Measurements from ENCODE around the gene OPRM1.
"Not testable (repeated sequence)": the region's sequence is repeated elsewhere in the genome, so short reads cannot be mapped to it uniquely, and the experiment has no call there.

The OPRM1 gene

GRCh38 chr6:154238831-154239230, 199.8 kb downstream of the OPRM1 start:
- DNase-seq (ENCODE audit: low read depth in 3 of 3), result no peak

- DNase-seq (ENCODE audit: low read depth in 3 of 3), result no peak
These were observed 200.4 kb downstream of the OPRM1 start for GRCh38 chr6:154239392-154239791.

- not testable (repeated sequence) for DNase-seq (ENCODE audit: low read depth in 3 of 3)
These were observed 202.0 kb downstream of the OPRM1 start for GRCh38 chr6:154241061-154241460.

GRCh38 chr6:154241581-154241980, 202.5 kb downstream of the OPRM1 start:
- no peak for DNase-seq (ENCODE audit: low read depth in 3 of 3)

GRCh38 chr6:154242617-154243357, 203.7 kb downstream of the OPRM1 start:
- no peak for DNase-seq (ENCODE audit: low read depth in 3 of 3)

DNA sequence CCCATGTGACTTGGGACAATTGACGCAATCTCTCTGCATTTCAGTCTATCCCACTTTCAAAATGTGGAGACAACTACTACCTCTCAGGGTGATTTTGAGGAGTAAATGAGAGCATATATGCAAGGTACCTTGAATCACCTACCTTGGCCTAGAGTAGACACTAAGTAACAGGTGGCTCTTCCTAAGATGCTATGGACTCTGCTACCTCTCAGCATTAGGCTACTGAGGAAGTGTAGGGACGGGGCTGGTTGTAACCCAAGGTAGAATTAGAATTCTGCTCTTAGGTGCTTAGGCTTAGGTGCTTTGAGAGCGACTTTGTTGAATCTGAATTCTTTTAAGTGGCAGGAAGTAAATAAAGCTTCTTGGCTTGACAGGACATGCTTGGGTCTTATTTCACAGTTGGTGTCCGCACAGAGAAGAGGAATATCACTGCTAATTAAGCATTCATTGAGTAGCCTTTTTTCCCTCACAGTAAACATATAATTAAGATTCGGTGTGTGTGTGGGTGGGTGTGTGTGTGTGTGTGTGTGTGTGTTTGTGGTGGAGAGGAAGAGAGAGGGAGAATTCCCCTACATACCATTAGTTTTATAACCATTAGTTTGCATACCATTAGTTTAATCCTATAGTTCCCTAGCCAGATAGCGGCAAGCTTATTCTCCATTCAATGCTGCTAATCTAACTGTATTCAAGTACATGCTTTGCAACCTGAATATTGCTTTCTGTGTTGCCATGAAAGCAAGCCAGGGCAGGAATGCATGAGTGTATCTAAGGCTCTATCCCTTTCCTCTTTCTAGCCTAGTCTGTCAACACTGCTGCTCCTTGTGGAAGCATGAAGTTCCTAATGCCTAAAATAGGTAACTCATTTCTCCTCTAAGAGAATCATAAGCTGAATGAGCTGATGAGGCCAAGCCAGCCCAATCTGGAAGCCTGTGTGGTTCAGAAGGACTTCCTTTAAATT, 205.0 kb downstream of the OPRM1 start:
- DNase-seq (ENCODE audit: low read depth in 3 of 3), result no peak

- no peak for DNase-seq (ENCODE audit: low read depth in 3 of 3)
These were observed 206.5 kb downstream of the OPRM1 start for GRCh38 chr6:154245506-154245905.

DNA sequence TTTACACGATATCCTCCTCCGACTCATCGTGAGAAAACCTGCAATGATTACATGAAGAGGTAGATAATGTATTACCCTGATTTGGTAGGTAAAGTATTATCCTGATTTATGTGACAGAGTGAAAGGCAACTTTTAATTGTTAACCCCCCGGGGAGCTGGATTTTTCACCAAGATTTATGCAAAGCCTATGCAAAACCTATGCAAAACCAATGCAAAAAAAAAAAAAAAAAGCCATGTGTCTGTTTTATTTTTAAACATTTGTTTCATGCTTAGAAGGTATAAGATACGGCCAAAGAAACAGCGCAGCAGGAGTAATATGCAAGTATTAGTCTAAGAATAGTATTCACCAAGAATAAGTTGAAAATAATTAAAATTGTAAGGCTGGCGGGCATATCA, 207.7 kb downstream of the OPRM1 start:
- no peak for DNase-seq (ENCODE audit: low read depth in 3 of 3)

DNA sequence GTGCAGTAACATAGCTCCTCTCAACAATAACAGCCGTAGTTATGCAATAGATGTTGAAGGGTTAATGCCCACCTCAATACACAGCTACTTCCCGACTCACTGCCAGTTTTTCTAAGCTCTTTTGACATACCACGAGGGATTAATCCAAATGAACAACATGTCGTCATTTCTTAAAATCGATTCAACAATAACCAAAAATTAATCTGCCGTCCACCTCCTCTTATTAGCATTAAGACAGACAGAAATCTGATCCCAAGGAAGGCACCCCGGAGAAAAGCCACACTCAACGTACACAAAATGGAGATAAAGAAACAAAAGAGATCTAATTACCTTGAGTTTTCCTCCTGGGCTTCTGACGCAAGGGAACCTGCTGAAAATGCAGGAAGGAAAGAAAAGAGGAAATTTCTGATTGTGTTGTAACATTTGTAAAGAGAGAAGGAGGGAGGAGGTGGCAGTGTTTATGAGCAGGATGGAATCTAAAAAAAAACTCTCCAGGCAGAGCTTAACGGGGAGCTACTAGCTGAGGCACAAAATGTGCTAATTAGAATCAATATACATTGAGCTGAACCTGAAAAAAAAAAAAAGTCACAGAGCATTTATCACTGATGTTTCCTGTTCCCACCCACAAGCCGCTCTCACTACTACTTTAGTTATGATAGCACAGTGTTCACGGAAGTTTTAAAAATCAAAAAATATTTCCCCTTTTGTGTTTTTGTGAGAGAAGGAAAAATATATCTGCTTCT, 208.2 kb downstream of the OPRM1 start:
- DNase-seq (ENCODE audit: low read depth in 3 of 3), result no peak

- no peak for DNase-seq (ENCODE audit: low read depth in 3 of 3)
These were observed 210.7 kb downstream of the OPRM1 start for GRCh38 chr6:154249499-154250298.

DNA sequence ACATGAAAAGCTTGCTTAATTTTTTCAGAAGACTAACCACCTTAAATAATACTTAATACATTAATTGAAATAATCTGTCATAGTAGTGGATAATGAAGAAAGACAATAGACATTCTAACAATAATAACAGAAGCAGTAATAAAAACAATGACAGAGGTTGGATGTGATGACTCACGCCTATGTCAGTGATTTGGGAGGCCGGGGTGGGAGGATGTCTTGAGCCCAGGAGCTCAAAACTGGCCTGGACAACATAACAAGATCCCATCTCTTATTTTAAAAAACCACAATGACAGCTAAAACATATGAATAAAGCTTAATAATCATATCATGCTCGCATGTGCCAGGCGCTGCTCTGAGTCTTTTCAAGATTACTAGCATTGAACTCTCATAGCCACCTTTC, 212.1 kb downstream of the OPRM1 start:
- no peak for DNase-seq (ENCODE audit: low read depth in 3 of 3)

- DNase-seq (ENCODE audit: low read depth in 3 of 3), result no peak
These were observed 213.6 kb downstream of the OPRM1 start for GRCh38 chr6:154252678-154253077.

DNA sequence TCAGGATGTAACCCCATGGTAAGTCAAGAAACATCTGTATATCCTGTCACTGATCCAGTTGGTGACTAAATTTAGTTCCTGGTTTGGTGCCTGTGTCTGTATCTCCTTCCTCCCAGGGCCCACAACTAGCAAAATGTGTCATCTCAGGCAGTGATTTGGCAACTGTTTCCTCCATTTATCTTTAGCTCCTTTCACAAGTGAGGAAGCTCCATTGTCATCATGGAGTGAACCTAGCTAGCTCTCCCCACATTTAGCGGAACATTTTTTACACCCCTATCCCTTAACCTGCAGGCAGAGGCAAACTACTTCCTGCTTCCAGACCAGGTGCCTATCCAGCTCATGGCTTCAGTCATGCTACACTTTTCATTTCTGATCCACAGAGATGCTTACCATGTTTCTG, 218.0 kb downstream of the OPRM1 start:
- no peak for DNase-seq (ENCODE audit: low read depth in 3 of 3)

DNA sequence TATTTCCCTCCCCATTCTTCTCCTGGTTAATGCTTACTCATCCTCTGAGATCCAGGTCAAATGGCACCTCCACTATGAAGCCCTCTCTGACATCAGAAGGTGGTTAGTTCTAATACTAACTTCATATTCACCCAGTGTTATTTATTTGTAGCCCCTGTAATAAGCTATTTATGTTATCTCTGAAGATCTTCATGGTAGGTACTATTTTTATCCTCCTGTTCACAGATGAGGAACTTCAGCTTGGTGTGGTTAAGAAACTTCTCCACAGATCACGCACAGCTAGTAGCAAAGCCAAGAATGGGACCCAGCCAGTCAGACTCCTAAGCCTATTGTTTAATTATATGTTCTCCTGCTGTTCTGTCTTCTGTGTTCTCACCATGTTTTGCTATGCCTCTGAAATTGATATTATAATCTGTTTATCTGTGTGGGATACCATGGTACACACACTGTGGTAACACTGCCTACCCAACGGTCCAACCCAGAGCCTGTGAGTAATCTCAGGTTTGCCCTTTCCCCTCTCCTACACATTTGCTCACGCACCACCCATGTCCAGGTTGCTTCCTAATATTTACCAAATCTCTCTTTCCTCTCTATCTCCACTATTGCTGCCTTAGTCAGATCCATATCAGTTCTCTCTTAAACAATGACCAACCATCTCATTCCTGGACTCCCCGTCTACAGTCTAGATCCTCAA, 219.2 kb downstream of the OPRM1 start:
- DNase-seq (ENCODE audit: low read depth in 3 of 3), result no peak

GRCh38 chr6:154261688-154262397, 222.8 kb downstream of the OPRM1 start:
- no peak for DNase-seq (ENCODE audit: low read depth in 3 of 3)

DNA sequence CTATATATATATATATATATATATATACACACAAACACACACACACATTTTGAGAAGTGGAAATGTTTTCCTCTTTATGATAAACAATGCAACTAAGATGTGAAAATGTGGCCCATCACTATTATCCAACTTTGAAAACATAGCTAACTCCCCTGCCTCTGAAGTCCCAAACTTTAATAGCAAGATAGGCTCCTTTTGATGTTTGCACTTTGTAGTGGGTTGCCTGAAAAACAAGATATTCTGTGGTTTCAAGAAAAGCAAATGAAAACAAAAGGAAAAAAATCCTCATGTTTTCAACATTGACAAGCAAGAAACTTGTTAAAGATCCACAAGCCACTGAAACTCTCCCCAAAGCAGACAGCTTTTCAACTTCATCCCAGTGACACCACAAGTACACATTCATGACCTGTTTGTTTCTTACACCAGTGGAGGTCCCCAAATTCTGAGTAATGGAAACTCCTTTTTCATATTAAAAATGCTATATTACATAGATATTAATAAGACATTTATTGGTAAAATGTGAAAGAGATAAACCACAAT, 227.6 kb downstream of the OPRM1 start:
- DNase-seq (ENCODE audit: low read depth in 3 of 3), result no peak

GRCh38 chr6:154267508-154268106, 228.6 kb downstream of the OPRM1 start:
- DNase-seq (ENCODE audit: low read depth in 3 of 3), result no peak

DNA sequence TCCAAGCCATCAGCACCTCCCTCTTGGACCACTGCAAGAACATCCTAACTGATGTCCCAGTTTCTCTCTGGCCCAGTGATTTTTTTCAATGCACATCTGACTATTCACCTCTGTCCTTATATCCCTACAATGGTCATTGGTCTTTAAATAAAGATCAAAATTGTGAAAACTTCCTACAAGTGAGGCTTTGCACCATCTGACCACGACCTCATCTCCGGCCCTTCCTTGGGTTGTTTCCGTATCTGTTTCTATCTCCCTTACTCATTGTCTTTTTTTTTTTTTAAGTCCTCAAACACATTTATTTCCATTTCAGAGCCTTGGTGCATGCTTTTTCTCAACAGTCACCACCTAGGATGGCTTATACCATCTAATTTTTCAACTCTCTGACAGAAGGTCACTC, 229.4 kb downstream of the OPRM1 start:
- DNase-seq (ENCODE audit: low read depth in 3 of 3), result no peak

DNA sequence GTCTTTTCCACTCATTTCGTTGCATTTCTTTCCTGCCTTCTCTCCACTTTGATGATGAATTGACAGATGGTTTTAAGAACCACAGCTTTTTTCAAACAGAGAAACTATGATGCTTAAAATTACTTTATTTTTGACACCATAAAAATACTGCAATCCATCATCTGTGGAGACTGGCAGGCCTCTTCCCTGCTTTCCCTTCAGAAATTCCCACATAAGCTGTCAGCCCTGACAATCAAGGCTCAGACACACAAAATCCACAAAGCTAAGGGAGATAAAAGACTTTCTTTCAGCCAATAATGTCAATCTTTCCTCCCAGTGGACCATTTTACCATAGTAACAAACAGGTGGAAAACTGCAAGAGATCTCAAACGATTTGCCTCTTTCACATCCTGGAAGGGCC, 235.1 kb downstream of the OPRM1 start:
- no peak for DNase-seq (ENCODE audit: low read depth in 3 of 3)

Measured in stimulated activated CD4-positive, alpha-beta T cell treated with anti-CD3 and anti-CD28 coated beads, TNF-alpha, amount 100 ng/mL, for 48 hours (primary cell).